ENCODE data around the gene NGEF.

DNA sequence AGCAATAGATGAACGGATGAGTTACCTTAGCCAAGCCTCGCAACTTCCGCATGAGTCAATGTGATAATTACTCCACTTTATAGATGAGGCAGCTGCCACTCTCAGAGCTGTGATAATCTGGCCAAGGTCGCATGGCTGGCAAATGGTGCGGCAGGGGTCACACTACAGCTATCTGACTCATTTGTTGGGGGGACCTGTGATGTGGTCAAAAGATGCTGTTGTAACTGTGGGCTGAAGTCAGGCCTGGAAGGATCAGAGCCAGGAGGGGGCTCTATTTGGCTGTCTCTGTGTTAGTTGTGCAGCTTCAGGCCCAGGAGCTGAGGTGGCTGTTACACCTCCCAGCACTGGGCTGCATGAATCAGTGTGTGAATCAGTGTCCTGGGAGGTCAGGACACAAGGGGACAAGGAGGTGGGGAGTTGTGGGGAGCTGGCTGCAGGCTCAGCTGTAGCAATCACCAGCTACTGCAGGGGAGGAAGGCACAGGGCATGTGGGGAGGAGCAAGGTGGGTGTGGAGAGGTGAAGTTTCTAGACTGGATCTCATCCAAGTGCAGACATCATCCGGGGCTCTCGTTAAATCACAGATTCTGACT is 33.1 kb downstream of the NGEF start:
- TF ChIP-seq, protein P1, sequence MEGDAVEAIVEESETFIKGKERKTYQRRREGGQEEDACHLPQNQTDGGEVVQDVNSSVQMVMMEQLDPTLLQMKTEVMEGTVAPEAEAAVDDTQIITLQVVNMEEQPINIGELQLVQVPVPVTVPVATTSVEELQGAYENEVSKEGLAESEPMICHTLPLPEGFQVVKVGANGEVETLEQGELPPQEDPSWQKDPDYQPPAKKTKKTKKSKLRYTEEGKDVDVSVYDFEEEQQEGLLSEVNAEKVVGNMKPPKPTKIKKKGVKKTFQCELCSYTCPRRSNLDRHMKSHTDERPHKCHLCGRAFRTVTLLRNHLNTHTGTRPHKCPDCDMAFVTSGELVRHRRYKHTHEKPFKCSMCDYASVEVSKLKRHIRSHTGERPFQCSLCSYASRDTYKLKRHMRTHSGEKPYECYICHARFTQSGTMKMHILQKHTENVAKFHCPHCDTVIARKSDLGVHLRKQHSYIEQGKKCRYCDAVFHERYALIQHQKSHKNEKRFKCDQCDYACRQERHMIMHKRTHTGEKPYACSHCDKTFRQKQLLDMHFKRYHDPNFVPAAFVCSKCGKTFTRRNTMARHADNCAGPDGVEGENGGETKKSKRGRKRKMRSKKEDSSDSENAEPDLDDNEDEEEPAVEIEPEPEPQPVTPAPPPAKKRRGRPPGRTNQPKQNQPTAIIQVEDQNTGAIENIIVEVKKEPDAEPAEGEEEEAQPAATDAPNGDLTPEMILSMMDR (IDR thresholded peaks at IDR 0.05; ENCODE audit: low read length): no peak
- no peak for TF ChIP-seq EZH2 (IDR thresholded peaks at IDR 0.05; ENCODE audit: borderline replicate concordance, low read length)

Data from OCI-LY1 (cell line).